Activated naive CD8-positive, alpha-beta T cell treated with anti-CD3 and anti-CD28 coated beads, Interleukin-2, amount 10 ng/mL, durations not matched to agents 7 days and 5 days (primary cell): ENCODE data around the gene DNMT1. TPM values are rescaled to one million over a fixed set of nuclear protein-coding genes. Genes with fewer than 3 reads are reported as not detected.
A peak's percentile ranks its signal among the peaks of the same experiment; 100 is the strongest.

Source experiments
- ATAC-seq: fragments of 150-1000 bp; cut with Tn5 transposase; one replicate; pipeline ENCODE4 v1.10.0; 2021; ENCODE audit warnings: low read depth, moderate library complexity
- POLR2A ChIA-PET: fragments of 350-600 bp; sonication (Branson Sonifier 250); formaldehyde crosslinking; loops from one replicate; lab custom pipeline; 2021; ENCODE audit warnings: antibody characterized with exemption; lab: Charles Lee
- DNase-seq: peaks from one replicate; pipeline ENCODE4 v3.0.0; 2021
- H3K27ac Mint-ChIP-seq: one replicate; pipeline ENCODE4 v1.8.0; 2022; ENCODE audit warnings: mild to moderate bottlenecking, mixed read lengths
- H3K27me3 Mint-ChIP-seq: one replicate; pipeline ENCODE4 v1.8.0; 2022; ENCODE audit warnings: mild to moderate bottlenecking, moderate library complexity, mixed read lengths
- H3K36me3 Mint-ChIP-seq: one replicate; pipeline ENCODE4 v1.8.0; 2021; ENCODE audit warnings: mild to moderate bottlenecking, mixed read lengths
- H3K4me1 Mint-ChIP-seq: one replicate; pipeline ENCODE4 v1.8.0; 2021; ENCODE audit warnings: mixed read lengths
- H3K4me3 Mint-ChIP-seq: one replicate; pipeline ENCODE4 v1.8.0; 2022; ENCODE audit warnings: mild to moderate bottlenecking, moderate library complexity, mixed read lengths
- H3K9me3 Mint-ChIP-seq: one replicate; pipeline ENCODE4 v1.8.0; 2021; ENCODE audit warnings: mixed read lengths
- microRNA-seq: library from miRNA; unstranded; fragments of <30 nt; microRNA quantifications from one replicate; pipeline ENCODE4 v1.2.0, GENCODE V29; 2022
- total RNA-seq, 2 experiments: library from RNA; stranded (reverse); gene quantifications; one replicate each; pipeline ENCODE4 v1.2.3, GENCODE V29; 2021

The DNMT1 gene
- total RNA-seq, 2 experiments from 2014 or later: 347 to 384 TPM

GRCh38 chr19:10088949-10089554, 105.7 kb downstream of the DNMT1 start:
- no peaks in the 10 kb centered on the region for H3K9me3 Mint-ChIP-seq
- H3K4me3 Mint-ChIP-seq: no peak overlapping the region
- peak overlapping the region; percentile 9 for H3K27ac Mint-ChIP-seq
- H3K36me3 Mint-ChIP-seq: peaks cover 39% of the 10 kb centered on the region
- H3K4me1 Mint-ChIP-seq: peaks cover 19% of the 10 kb centered on the region
- POLR2A ChIA-PET: interaction anchor here (1.1 kb wide), 1 partner anchor 16 kb away, joined by 3 read pairs; no protein-coding TSS in a partner anchor
- ATAC-seq: no peak
- H3K27me3 Mint-ChIP-seq: no peaks in the 10 kb centered on the region
- DNase-seq: no peak

DNA sequence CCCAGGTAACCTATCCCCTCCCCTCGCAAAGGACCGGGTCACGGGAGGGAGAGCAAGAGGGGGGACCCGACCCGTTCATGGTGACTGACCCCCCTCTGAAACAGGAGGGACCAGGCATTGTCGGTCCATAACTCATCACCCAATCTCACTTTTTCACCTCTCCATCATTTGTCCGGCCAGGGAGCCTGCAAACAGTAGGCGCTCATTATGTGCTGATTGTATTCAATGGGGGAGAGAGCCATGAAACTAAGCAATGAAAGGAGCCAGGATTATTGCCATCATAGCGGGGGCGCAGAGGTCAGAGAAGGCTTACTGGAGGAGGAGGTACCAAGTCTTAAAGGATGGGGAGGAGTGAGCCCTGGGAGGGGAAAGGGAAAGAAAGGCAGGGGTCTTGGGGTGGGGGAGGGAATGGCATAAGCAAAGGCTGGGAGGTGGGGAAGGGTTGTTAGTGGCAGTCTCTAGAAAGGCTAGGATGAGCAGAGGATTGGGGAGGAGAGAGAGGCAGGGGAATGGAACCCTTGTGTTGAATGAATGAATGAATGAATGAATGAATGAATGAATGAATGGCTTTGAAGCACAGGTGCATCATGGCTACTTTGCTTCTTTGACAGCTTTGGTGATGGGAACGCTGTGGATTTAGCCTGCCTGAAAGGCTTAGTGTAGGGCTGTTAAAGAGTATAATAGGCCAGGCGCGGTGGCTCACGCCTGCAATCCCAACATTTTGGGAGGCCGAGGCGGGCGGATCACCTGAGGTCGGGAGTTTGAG, 107.3 kb downstream of the DNMT1 start:
- Mint-ChIP-seq H3K27ac (peak overlapping the region; percentile 77), H3K9me3 (no peaks in the 10 kb centered on the region), H3K4me3 (peak overlapping the region; percentile 91), H3K36me3 (peaks cover 28% of the 10 kb centered on the region), H3K4me1 (peaks cover 19% of the 10 kb centered on the region), H3K27me3 (no peaks in the 10 kb centered on the region)
- POLR2A ChIA-PET: interaction anchor here (1.2 to 1.5 kb wide), 2 partner anchors 9 to 26 kb away, joined by 3 to 4 read pairs; no protein-coding TSS in a partner anchor
- ATAC-seq (no peak), DNase-seq (no peak)

- Mint-ChIP-seq H3K27me3 (no peaks in the 10 kb centered on the region), H3K9me3 (no peaks in the 10 kb centered on the region), H3K4me3 (peak overlapping the region; percentile 91), H3K36me3 (peaks cover 22% of the 10 kb centered on the region), H3K4me1 (peaks cover 19% of the 10 kb centered on the region), H3K27ac (peak overlapping the region; percentile 77)
- peak; percentile 69 for DNase-seq
- POLR2A ChIA-PET: interaction anchor here (1.2 to 1.5 kb wide), 2 partner anchors 10 to 27 kb away, joined by 3 to 4 read pairs; no protein-coding TSS in a partner anchor
- peak; percentile 21 for ATAC-seq
Measured at GRCh38 chr19:10086591-10087192, 108.1 kb downstream of the DNMT1 start.

DNA sequence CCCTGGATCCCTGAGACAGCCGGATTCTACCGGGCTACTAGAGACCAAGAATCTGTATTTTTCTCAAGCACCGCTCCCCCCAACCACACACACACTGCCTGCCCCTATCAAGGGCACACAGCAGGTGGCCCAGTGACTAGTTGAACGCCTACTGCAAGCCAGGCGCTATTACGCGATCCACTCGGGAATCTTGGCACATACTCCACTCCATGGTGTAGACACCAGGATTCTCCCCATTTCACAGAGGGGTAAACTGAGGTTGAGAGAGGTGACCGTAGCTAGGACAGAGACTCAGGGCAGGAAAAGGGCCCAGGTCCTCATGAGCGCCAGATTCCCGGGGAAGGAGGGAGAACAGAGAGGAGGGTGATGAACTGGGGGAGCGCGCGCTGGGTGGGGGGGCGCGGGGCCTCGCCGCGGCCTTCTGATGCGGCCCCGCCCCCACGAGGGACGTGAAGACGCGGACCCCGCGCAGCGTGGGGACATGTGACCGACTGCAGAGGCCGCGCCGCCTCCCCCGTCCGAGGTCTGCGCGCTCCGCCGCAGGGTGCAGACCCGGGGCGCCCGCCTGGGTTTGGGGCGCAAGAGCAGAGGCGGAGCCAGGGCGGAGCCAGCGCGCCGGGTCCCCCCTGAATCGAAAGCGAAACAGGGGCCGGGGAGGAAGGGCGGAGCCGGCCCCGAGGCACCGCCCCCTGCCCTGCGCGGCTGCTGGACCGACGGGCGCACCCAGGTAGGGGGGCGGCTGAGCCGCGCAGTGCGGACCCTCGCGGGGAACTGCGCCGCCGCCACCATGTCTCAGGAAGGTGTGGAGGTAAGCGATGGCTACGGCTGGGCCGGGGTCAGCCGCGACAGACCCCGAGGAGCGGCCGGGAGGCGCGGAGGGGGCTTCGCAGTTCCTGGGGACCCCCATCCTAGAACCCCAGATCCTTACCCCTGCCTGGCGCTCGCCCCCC, 108.8 kb downstream of the DNMT1 start, which contains the start of gene SHFL:
SHFL (plus strand) TSS at position 677 of the 950 bp plus-strand sequence; CDS start at position 788, 111 bp downstream.
- Mint-ChIP-seq H3K27me3 (peaks cover 2% of the 10 kb centered on the region), H3K4me3 (peak within 1 kb of the TSS; percentile 91), H3K4me1 (peaks cover 17% of the 10 kb centered on the region), H3K27ac (peak within 1 kb of the TSS; percentile 92), H3K36me3 (peaks cover 22% of the 10 kb centered on the region), H3K9me3 (no peaks in the 10 kb centered on the region)
- peak; percentile 92 for ATAC-seq
- POLR2A ChIA-PET: interaction anchor here (1.2 to 1.5 kb wide), 3 partner anchors 10 to 28 kb away, joined by 3 to 4 read pairs (median 3); partner anchors contain the start of gene ANGPTL6
- DNase-seq: peak; percentile 94

- no peak for DNase-seq
- Mint-ChIP-seq H3K4me1 (peaks cover 14% of the 10 kb centered on the region), H3K27ac (peak overlapping the region; percentile 92), H3K9me3 (no peaks in the 10 kb centered on the region), H3K36me3 (peaks cover 19% of the 10 kb centered on the region), H3K27me3 (peaks cover 7% of the 10 kb centered on the region), H3K4me3 (no peak overlapping the region)
- POLR2A ChIA-PET: interaction anchor here (0.8 to 1.5 kb wide), 3 partner anchors 11 to 29 kb away, joined by 3 to 4 read pairs (median 3); partner anchors contain the start of gene ANGPTL6
- ATAC-seq: no peak
Measured at GRCh38 chr19:10084803-10085202, 110.0 kb downstream of the DNMT1 start.

DNA sequence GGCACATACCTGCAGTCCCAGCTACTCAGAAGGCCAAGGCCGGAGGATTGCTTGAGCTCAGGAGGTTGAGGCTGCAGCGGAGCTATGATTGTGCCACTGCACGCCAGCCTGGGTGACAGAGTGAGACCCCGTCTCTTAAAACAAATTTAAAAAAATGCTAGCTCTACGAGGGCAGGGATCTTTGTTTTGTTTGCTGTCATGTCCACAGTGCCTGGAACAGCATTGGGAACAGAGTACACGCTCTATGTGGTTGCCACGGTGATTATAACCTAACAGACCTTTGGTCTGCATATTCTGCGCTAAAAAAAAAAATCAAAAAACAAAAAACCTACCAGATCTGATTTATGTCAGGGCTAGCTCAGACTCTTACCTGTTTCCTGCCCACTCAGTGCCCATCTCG, 110.8 kb downstream of the DNMT1 start:
- Mint-ChIP-seq H3K27ac (no peak overlapping the region), H3K36me3 (peaks cover 12% of the 10 kb centered on the region), H3K27me3 (peaks cover 7% of the 10 kb centered on the region), H3K4me1 (peaks cover 11% of the 10 kb centered on the region), H3K4me3 (no peak overlapping the region), H3K9me3 (no peaks in the 10 kb centered on the region)
- no peak for DNase-seq
- ATAC-seq: no peak
- POLR2A ChIA-PET: interaction anchor here (0.8 to 1.3 kb wide), 2 partner anchors 12 to 29 kb away, joined by 3 to 4 read pairs; no protein-coding TSS in a partner anchor

Small RNAs within 50 kb of the gene (microRNA-seq; reads per million reads assigned to microRNA genes)
- not detected for gene MIR4322

Other genes starting within 250 kb of the DNMT1 start
- gene COL5A3, start 184.4 kb downstream of the DNMT1 start, total RNA-seq: under 1 TPM; 0.08 to 0.17 TPM
- not detected for gene RDH8, start 181.5 kb downstream of the DNMT1 start, total RNA-seq
- gene SHFL, start 108.6 kb downstream of the DNMT1 start, total RNA-seq: 100 to 1,000 TPM; 118 to 126 TPM
- 1 to 10 TPM; 3.8 to 4.7 TPM for gene ANGPTL6, start 92.3 kb downstream of the DNMT1 start, total RNA-seq
- gene PPAN, start 88.6 kb downstream of the DNMT1 start, total RNA-seq: 100 to 1,000 TPM; 104 to 112 TPM
- 10 to 100 TPM; 51.8 to 53.6 TPM for gene P2RY11, start 83.3 kb downstream of the DNMT1 start, total RNA-seq
- 100 to 1,000 TPM; 262 to 264 TPM for gene EIF3G, start 75.1 kb downstream of the DNMT1 start, total RNA-seq
- gene S1PR2, start 36.4 kb upstream of the DNMT1 start, total RNA-seq: 1 to 10 TPM; 6.4 to 7.1 TPM
- gene MRPL4, start 57.3 kb upstream of the DNMT1 start, total RNA-seq: 10 to 100 TPM; 55.8 to 59.9 TPM
- gene ICAM1, start 76.2 kb upstream of the DNMT1 start, total RNA-seq: 10 to 100 TPM in 1 of 2 experiments, 1 to 10 TPM in 1; 9.5 to 11.7 TPM
- gene ICAM4, start 92.0 kb upstream of the DNMT1 start, total RNA-seq: 1 to 10 TPM; 1.2 to 1.7 TPM
- under 1 TPM; 0.62 to 0.83 TPM for gene ICAM5, start 95.0 kb upstream of the DNMT1 start, total RNA-seq
- gene ZGLP1, start 114.9 kb upstream of the DNMT1 start, total RNA-seq: 1 to 10 TPM; 3.9 to 5.0 TPM
- gene FDX2, start 121.1 kb upstream of the DNMT1 start, total RNA-seq: 1 to 10 TPM; 7.6 to 9.4 TPM
- gene RAVER1, start 138.6 kb upstream of the DNMT1 start, total RNA-seq: 10 to 100 TPM; 77.9 to 78.5 TPM
- gene ICAM3, start 144.7 kb upstream of the DNMT1 start, total RNA-seq: 100 to 1,000 TPM; 182 to 189 TPM
- 100 to 1,000 TPM; 277 to 290 TPM for gene TYK2, start 185.6 kb upstream of the DNMT1 start, total RNA-seq
- gene CDC37, start 208.6 kb upstream of the DNMT1 start, total RNA-seq: 100 to 1,000 TPM; 242 to 248 TPM
- gene PDE4A, start 225.6 kb upstream of the DNMT1 start, total RNA-seq: 10 to 100 TPM; 28.2 to 29.2 TPM